Naive thymus-derived CD4-positive, alpha-beta T cell (primary cell): ENCODE data around the gene RAB11A. TPM values are rescaled to one million over a fixed set of nuclear protein-coding genes. Genes with fewer than 3 reads are reported as not detected.

Source experiments
- ATAC-seq: fragments of 150-1000 bp; cut with Tn5 transposase; 2 replicates; pipeline ENCODE4 v1.10.0; 2021; ENCODE audit warnings: mild to moderate bottlenecking, moderate library complexity
- CTCF ChIA-PET: fragments of 350-600 bp; sonication (Branson Sonifier 250); formaldehyde crosslinking; loops from one replicate; lab custom pipeline; 2021; ENCODE audit warnings: antibody characterized with exemption; lab: Charles Lee
- POLR2A ChIA-PET: fragments of 350-600 bp; sonication (Branson Sonifier 250); formaldehyde crosslinking; loops from one replicate; lab custom pipeline; 2021; ENCODE audit warnings: antibody characterized with exemption, inconsistent platforms; lab: Charles Lee
- DNase-seq, 9 donors: peaks; one replicate each; pipeline versions ENCODE4 v3.0.0 to v3.0.0-alpha.2; 2020 to 2022; ENCODE audit warnings: mixed read lengths in 1 of 9
- H3K27ac ChIP-seq: one replicate; pipeline ENCODE4 v1.7.0; 2013; ENCODE audit warnings: mild to moderate bottlenecking, low read depth, low read length, moderate library complexity
- H3K27me3 ChIP-seq, 2 donors: one replicate each; pipeline ENCODE4 v1.7.0; 2013; ENCODE audit warnings: low read length in 2 of 2, mild to moderate bottlenecking in 2 of 2, moderate library complexity in 2 of 2; ENCODE audit not compliant: control insufficient read depth in 2 of 2, insufficient read depth in 2 of 2
- H3K36me3 ChIP-seq, 3 experiments: 1 replicate in 2 of 3; 2 replicates in 1 of 3; pipeline ENCODE4 v1.7.0; 2013; ENCODE audit warnings: low read length in 3 of 3, mild to moderate bottlenecking in 3 of 3, moderate library complexity in 1 of 3; ENCODE audit not compliant: insufficient read depth in 3 of 3, control insufficient read depth in 2 of 3
- H3K4me1 ChIP-seq, 2 donors: one replicate each; pipeline ENCODE4 v1.7.0; 2013; ENCODE audit warnings: low read length in 2 of 2, mild to moderate bottlenecking in 2 of 2, moderate library complexity in 1 of 2; ENCODE audit not compliant: control insufficient read depth in 2 of 2, insufficient read depth in 2 of 2
- H3K4me3 ChIP-seq: 2 replicates; pipeline ENCODE4 v1.7.0; 2013; ENCODE audit warnings: mild to moderate bottlenecking, low read length
- H3K9me3 ChIP-seq, 3 experiments: 1 replicate in 2 of 3; 2 replicates in 1 of 3; pipeline ENCODE4 v1.7.0; 2013; ENCODE audit warnings: low read length in 3 of 3; ENCODE audit not compliant: control insufficient read depth in 2 of 3
- H3K27ac Mint-ChIP-seq, 9 donors: one replicate each; pipeline ENCODE4 v1.8.0; 2020 to 2022; ENCODE audit warnings: mixed read lengths in 9 of 9, mild to moderate bottlenecking in 8 of 9, moderate library complexity in 5 of 9, inconsistent platforms in 2 of 9
- H3K27me3 Mint-ChIP-seq, 5 donors: one replicate each; pipeline ENCODE4 v1.8.0; 2021 to 2022; ENCODE audit warnings: mixed read lengths in 5 of 5, mild to moderate bottlenecking in 1 of 5
- H3K36me3 Mint-ChIP-seq, 5 donors: one replicate each; pipeline ENCODE4 v1.8.0; 2020 to 2022; ENCODE audit warnings: mixed read lengths in 5 of 5, mild to moderate bottlenecking in 3 of 5, inconsistent platforms in 1 of 5
- H3K4me1 Mint-ChIP-seq, 7 donors: one replicate each; pipeline ENCODE4 v1.8.0; 2020 to 2022; ENCODE audit warnings: mixed read lengths in 7 of 7, mild to moderate bottlenecking in 3 of 7, inconsistent platforms in 1 of 7
- H3K4me3 Mint-ChIP-seq, 10 donors: one replicate each; pipeline ENCODE4 v1.8.0; 2020 to 2022; ENCODE audit warnings: mild to moderate bottlenecking in 10 of 10, mixed read lengths in 10 of 10, moderate library complexity in 6 of 10, inconsistent platforms in 2 of 10
- H3K9me3 Mint-ChIP-seq, 11 donors: one replicate each; pipeline ENCODE4 v1.8.0; 2020 to 2022; ENCODE audit warnings: mixed read lengths in 11 of 11, mild to moderate bottlenecking in 4 of 11, inconsistent platforms in 1 of 11, moderate library complexity in 1 of 11
- intact Hi-C, 2 donors: fragments of 100-400 bp; cut with micrococcal nuclease; formaldehyde crosslinking; loops; one replicate each; pipeline ENCODE4 v1.15.1; 2023
- polyA plus RNA-seq, 2 donors: library from polyadenylated mRNA; unstranded; fragments of 300-500 nt; fragmentation: Illumina TruSeq; gene quantifications; one replicate each; pipeline ENCODE4 v1.2.3, GENCODE V29; 2021
- total RNA-seq, 6 experiments: library from RNA in 5 of 6; stranded (reverse) in 5 of 6; gene quantifications; 1 replicate in 5 of 6; 2 replicates in 1 of 6; pipeline ENCODE4 v1.2.3 and lab custom pipeline; 2021 to 2026

Gene RAB11A
- total RNA-seq = 100 to 1,000 TPM in 2 of 5 experiments, 10 to 100 TPM in 3; 80.9 to 201 (median 88.7) TPM
- polyA plus RNA-seq = 100 to 1,000 TPM; 213 to 224 TPM
- total RNA-seq (lab: John Stamatoyannopoulos, UW) = 53.8 reads per million, percentile 73 among the genes with 10 or more reads in this experiment

DNA sequence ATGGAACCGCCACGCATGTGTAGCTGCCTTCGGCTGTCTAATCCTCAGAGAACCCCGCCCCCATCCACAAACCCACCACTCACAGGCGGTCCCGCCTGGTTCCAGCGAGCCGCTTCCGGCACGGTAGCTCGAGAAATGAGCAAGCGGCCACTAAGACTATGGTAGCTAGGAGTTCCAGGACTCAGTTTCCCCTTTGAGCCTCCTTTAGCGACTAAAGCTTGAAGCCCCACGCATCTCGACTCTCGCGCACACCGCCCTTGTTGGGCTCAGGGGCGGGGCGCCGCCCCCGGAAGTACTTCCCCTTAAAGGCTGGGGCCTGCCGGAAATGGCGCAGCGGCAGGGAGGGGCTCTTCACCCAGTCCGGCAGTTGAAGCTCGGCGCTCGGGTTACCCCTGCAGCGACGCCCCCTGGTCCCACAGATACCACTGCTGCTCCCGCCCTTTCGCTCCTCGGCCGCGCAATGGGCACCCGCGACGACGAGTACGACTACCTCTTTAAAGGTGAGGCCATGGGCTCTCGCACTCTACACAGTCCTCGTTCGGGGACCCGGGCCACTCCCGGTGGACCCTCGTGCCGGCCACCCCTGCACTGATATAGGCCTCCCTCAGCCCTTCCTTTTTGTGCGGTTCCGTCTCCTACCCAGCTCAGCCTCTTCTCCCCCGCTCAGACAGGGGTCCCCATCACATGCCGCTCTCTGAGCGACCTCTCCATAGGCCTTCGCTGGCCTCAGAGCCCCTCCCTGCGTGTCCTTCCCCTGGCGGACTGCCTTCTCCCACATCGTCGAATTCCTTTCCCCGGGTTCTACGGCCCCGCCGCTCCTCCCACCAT is at the start of gene RAB11A:
Gene RAB11A, plus strand, starts transcription at position 366 of the 828 bp plus-strand sequence. Its CDS starts 95 bp downstream, at position 461.
- Histone ChIP-seq H3K27me3 (no peaks in the 10 kb centered on the region), H3K4me1 (peaks cover 5 to 24% of the 10 kb centered on the region in 2 donors), H3K27ac (peak within 1 kb of the TSS; percentile 94), H3K9me3 (no peaks in the 10 kb centered on the region), H3K36me3 (peaks cover 0 to 10% (median 0%) of the 10 kb centered on the region in 3 experiments), H3K4me3 (peak within 1 kb of the TSS; percentile 94)
- H3K27me3 Mint-ChIP-seq = peaks cover 0 to 5% (median 0%) of the 10 kb centered on the region in 5 donors
- peak within 1 kb of the TSS; percentile 88 to 100 (median 100) for H3K4me3 Mint-ChIP-seq
- CTCF ChIA-PET = interaction anchor here (0.6 to 2.5 kb wide), 10 partner anchors 9 to 231 kb away, joined by 3 to 15 read pairs (median 4); no protein-coding TSS in a partner anchor
- H3K36me3 Mint-ChIP-seq = peaks cover 0 to 12% (median under 1%) of the 10 kb centered on the region in 5 donors
- H3K27ac Mint-ChIP-seq = peak within 1 kb of the TSS; percentile 97 to 100 (median 99)
- POLR2A ChIA-PET = interaction anchor here (0.5 to 4.0 kb wide), 26 partner anchors 11 to 1968 kb away, joined by 3 to 40 read pairs (median 3); partner anchors contain the start of genes CLPX, DENND4A, DIS3L and INTS14
- intact Hi-C loops = loop anchor here (1.0 to 10.0 kb wide), 19 partner anchors 13 to 1707 kb away; partner anchors contain the start of genes DPP8 (in 2 of the 2), INTS14 (in 2 of the 2), DENND4A (in 1 of the 2) and DIS3L (in 1 of the 2)
- DNase-seq (peak; percentile 91 to 97 (median 95)), ATAC-seq (peak; percentile 96)
- H3K4me1 Mint-ChIP-seq = peaks cover 23 to 37% (median 32%) of the 10 kb centered on the region in 7 donors
- peaks cover 0 to 8% (median 0%) of the 10 kb centered on the region in 11 donors for H3K9me3 Mint-ChIP-seq

DNA sequence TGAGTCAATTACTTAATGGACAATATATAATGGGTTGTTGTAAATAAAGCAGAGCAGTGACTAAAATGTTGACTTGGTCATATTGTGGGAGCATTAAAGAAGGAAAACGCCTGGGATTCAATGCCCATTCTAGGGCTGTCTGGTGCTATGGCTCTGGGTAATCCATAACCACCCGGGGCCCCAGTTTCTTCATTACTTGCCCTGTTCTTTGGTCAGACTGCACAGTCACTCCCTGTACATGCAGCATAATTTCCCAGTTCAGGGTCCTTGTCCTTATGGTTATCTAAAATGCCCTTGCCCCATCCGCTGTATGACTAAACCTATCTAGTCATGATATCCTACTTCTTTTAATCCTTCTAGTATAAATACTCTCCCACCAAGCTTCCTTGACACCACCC is 49.7 kb upstream of the RAB11A start:
- H3K36me3 ChIP-seq = no peaks in the 10 kb centered on the region
- H3K27me3 ChIP-seq = no peaks in the 10 kb centered on the region
- no peak for DNase-seq
- Mint-ChIP-seq H3K36me3 (peaks cover 0 to 5% (median 0%) of the 10 kb centered on the region in 5 donors), H3K4me1 (peaks cover 33 to 73% (median 56%) of the 10 kb centered on the region in 7 donors), H3K9me3 (peaks cover 0 to 5% (median 1%) of the 10 kb centered on the region in 11 donors), H3K27me3 (no peaks in the 10 kb centered on the region), H3K4me3 (peak overlapping the region; percentile 34 to 82 (median 75)), H3K27ac (peak overlapping the region; percentile 93 to 100 (median 98))
- ChIA-PET POLR2A (interaction anchor here (0.5 to 5.5 kb wide), 7 partner anchors 9 to 126 kb away, joined by 3 to 50 read pairs (median 16); partner anchors contain the start of gene DENND4A), CTCF (interaction anchor here (1.0 to 1.8 kb wide), 5 partner anchors 9 to 43 kb away, joined by 3 to 11 read pairs (median 4); partner anchors contain the start of gene DENND4A)
- H3K27ac ChIP-seq = peak overlapping the region; percentile 91
- ATAC-seq = peak; percentile 37
- intact Hi-C loops = loop anchor here (1.0 to 2.0 kb wide), 7 partner anchors 9 to 68 kb away; partner anchors contain the start of genes DENND4A (in 1 of the 2) and RAB11A (in 1 of the 2)
- peak overlapping the region; percentile 9 for H3K4me3 ChIP-seq
- peaks cover 23 to 43% of the 10 kb centered on the region in 2 donors for H3K4me1 ChIP-seq
- no peaks in the 10 kb centered on the region for H3K9me3 ChIP-seq

DNA sequence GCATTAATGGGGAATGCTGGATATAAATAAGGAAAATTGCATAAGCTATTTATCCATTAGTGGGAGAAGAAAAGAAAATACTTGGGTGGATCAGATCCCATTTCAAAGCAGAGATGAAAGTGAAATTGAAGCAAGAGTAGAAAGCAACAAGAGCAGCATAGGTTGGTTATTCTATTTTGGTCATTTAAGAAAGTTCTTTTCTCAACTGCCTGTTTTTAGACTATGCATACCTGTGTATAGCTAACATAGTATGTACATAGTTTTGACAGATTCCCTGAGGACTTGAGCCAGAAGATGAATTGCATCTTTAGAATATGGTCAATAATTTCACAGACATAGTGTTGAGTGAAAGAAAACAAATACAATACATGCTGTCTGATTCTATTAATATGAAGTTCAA is 48.2 kb upstream of the RAB11A start:
- H3K27ac Mint-ChIP-seq = peak overlapping the region; percentile 76 to 100 (median 98)
- Histone ChIP-seq H3K27ac (peak overlapping the region; percentile 91), H3K36me3 (no peaks in the 10 kb centered on the region), H3K4me3 (no peak overlapping the region), H3K9me3 (no peaks in the 10 kb centered on the region), H3K27me3 (no peaks in the 10 kb centered on the region), H3K4me1 (peaks cover 23 to 43% of the 10 kb centered on the region in 2 donors)
- no peak for ATAC-seq
- H3K9me3 Mint-ChIP-seq = peaks cover 0 to 5% (median 1%) of the 10 kb centered on the region in 11 donors
- ChIA-PET CTCF (interaction anchor here (0.8 to 1.7 kb wide), 3 partner anchors 8 to 29 kb away, joined by 3 to 11 read pairs (median 4); partner anchors contain the start of gene DENND4A), POLR2A (interaction anchor here (0.6 to 4.1 kb wide), 4 partner anchors 12 to 103 kb away, joined by 3 to 50 read pairs (median 4); partner anchors contain the start of gene DENND4A)
- DNase-seq = no peak
- peaks cover 35 to 73% (median 55%) of the 10 kb centered on the region in 7 donors for H3K4me1 Mint-ChIP-seq
- no peaks in the 10 kb centered on the region for H3K27me3 Mint-ChIP-seq
- H3K36me3 Mint-ChIP-seq = peaks cover 0 to 5% (median 0%) of the 10 kb centered on the region in 5 donors
- peak overlapping the region in 7 of 10 donors; percentile 13 to 82 (median 39) for H3K4me3 Mint-ChIP-seq
- intact Hi-C loops = no loop called here

DNA sequence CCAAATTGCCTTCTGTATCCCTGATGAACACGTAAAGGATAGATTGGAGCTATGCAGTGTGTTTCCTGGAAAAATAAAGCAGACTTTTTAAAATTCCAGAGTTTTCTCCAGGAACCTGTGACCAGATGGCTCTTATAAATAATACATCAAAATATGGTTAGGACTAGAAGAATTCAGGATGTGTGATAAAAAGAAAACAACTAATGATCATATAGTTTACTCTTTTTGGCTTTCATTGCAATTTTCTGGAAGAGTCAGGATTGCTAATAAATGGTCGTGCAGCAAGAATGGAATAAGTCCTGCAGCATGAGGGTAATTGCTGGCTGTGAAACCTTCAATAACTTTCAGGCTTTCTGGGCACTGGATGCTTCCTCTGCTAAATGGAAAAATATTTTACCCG is 47.0 kb upstream of the RAB11A start:
- Histone ChIP-seq H3K4me3 (no peak overlapping the region), H3K36me3 (no peaks in the 10 kb centered on the region), H3K27me3 (no peaks in the 10 kb centered on the region), H3K4me1 (peaks cover 27 to 46% of the 10 kb centered on the region in 2 donors), H3K27ac (no peak overlapping the region), H3K9me3 (no peaks in the 10 kb centered on the region)
- intact Hi-C loops = no loop called here
- CTCF ChIA-PET = no interaction called here
- POLR2A ChIA-PET = interaction anchor here (1.4 to 2.8 kb wide), 4 partner anchors 11 to 30 kb away, joined by 4 to 16 read pairs (median 4); partner anchors contain the start of gene DENND4A
- H3K9me3 Mint-ChIP-seq = peaks cover 0 to 5% (median 0%) of the 10 kb centered on the region in 11 donors
- H3K4me3 Mint-ChIP-seq = no peak overlapping the region
- H3K27me3 Mint-ChIP-seq = no peaks in the 10 kb centered on the region
- no peak for DNase-seq
- H3K36me3 Mint-ChIP-seq = peaks cover 0 to 4% (median 0%) of the 10 kb centered on the region in 5 donors
- H3K27ac Mint-ChIP-seq = peak overlapping the region in 7 of 9 donors; percentile 14 to 76 (median 42)
- no peak for ATAC-seq
- H3K4me1 Mint-ChIP-seq = peaks cover 35 to 76% (median 54%) of the 10 kb centered on the region in 7 donors

DNA sequence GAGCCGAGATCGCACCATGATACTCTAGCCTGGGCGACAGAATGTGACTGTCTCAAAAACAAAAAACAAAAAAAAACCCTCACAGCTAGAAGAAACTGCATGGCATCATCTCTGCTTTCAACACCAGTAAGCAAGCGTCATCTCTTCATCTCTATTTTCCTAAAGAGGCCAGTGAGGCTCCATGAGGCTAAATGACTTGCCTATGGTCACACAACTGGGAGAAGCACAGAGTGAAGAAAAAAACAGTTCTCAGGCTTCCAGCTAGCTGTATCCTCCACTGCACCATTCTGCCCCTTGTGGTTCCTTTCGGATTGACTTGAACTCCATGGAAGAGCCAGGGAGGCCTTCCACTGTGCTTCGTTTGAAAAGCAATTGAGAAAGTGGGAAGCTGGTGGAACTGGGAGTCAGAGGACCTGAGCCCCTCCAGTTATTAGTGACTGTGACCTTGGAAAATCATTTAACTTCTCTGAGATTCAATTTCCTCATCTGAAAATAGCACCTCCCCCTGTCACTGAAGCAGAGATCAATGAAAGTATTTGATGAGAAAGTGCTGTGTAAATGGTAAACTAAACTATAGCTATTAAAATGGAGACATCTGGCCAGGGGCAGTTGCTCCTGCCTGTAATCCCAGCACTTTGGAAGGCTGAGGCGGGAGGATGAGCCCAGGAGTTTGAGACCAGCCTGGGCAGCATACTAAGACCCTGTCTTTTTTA is 45.1 kb upstream of the RAB11A start:
- Mint-ChIP-seq H3K36me3 (peaks cover 0 to 5% (median 0%) of the 10 kb centered on the region in 5 donors), H3K4me3 (no peak overlapping the region), H3K27ac (peak overlapping the region in 7 of 9 donors; percentile 10 to 78 (median 50)), H3K27me3 (no peaks in the 10 kb centered on the region), H3K4me1 (peaks cover 42 to 77% (median 56%) of the 10 kb centered on the region in 7 donors), H3K9me3 (no peaks in the 10 kb centered on the region)
- Histone ChIP-seq H3K27ac (no peak overlapping the region), H3K36me3 (no peaks in the 10 kb centered on the region), H3K4me3 (no peak overlapping the region), H3K9me3 (no peaks in the 10 kb centered on the region), H3K27me3 (no peaks in the 10 kb centered on the region), H3K4me1 (peaks cover 33 to 47% of the 10 kb centered on the region in 2 donors)
- DNase-seq = peak in 1 of 9 donors; percentile 34
- POLR2A ChIA-PET = interaction anchor here (1.3 to 2.8 kb wide), 5 partner anchors 8 to 45 kb away, joined by 3 to 16 read pairs (median 4); partner anchors contain the start of genes DENND4A and RAB11A
- ATAC-seq = no peak
- CTCF ChIA-PET = interaction anchor here (1.5 kb wide), 1 partner anchor 8 kb away, joined by 3 read pairs; no protein-coding TSS in a partner anchor
- intact Hi-C loops = no loop called here
